GM21576 (cell line): Measurements from ENCODE around the gene NXPH4.

Experiments
- ATAC-seq: cut with Tn5 transposase; IDR thresholded peaks from one replicate; pipeline ENCODE4 v1.9.1; 2021; ENCODE audit warnings: mild to moderate bottlenecking, moderate library complexity; ENCODE audit not compliant: unreplicated experiment

NXPH4 gene

GRCh38 chr12:57229634-57230380 lies 13.2 kb downstream of the NXPH4 start, which contains the start of gene SHMT2:
Gene SHMT2 (plus strand): TSS chr12:57229711. CDS start chr12:57229779, 68 bp downstream.
- peak; percentile 54 for ATAC-seq

GRCh38 chr12:57230381-57231155 lies 14.0 kb downstream of the NXPH4 start:
- no peak for ATAC-seq

- ATAC-seq, result no peak
These were observed 14.9 kb downstream of the NXPH4 start for GRCh38 chr12:57231276-57232021.

GRCh38 chr12:57232156-57232756 lies 15.7 kb downstream of the NXPH4 start:
- no peak for ATAC-seq

GRCh38 chr12:57233357-57234232 lies 17.0 kb downstream of the NXPH4 start:
- no peak for ATAC-seq

GRCh38 chr12:57234233-57234570 lies 17.6 kb downstream of the NXPH4 start:
- ATAC-seq, result no peak

- ATAC-seq, result no peak
These were observed 18.0 kb downstream of the NXPH4 start for GRCh38 chr12:57234571-57235016.

- no peak for ATAC-seq
These were observed 18.6 kb downstream of the NXPH4 start for GRCh38 chr12:57235017-57235727.

- ATAC-seq, result no peak
These were observed 19.1 kb downstream of the NXPH4 start for GRCh38 chr12:57235728-57236131.

GRCh38 chr12:57236201-57236924 lies 19.8 kb downstream of the NXPH4 start:
- no peak for ATAC-seq

- no peak for ATAC-seq
These were observed 20.5 kb downstream of the NXPH4 start for GRCh38 chr12:57236925-57237595.

GRCh38 chr12:57237596-57237931 lies 21.0 kb downstream of the NXPH4 start:
- ATAC-seq, result no peak

- ATAC-seq, result no peak
These were observed 21.6 kb downstream of the NXPH4 start for GRCh38 chr12:57237932-57238853.

GRCh38 chr12:57238854-57239554 lies 22.4 kb downstream of the NXPH4 start:
- peak; percentile 47 for ATAC-seq

GRCh38 chr12:57239587-57240065 lies 23.0 kb downstream of the NXPH4 start:
- no peak for ATAC-seq

GRCh38 chr12:57240066-57240921 lies 23.7 kb downstream of the NXPH4 start:
- peak; percentile 24 for ATAC-seq
